Muscle layer of duodenum (tissue), 2 donors: ENCODE results near the gene LMNTD1.
"Not testable (repeated sequence)": the region's sequence is repeated elsewhere in the genome, so short reads cannot be mapped to it uniquely, and the experiment has no call there.

Source experiments
- H3K27ac ChIP-seq: one replicate; pipeline ENCODE4 v1.7.0; 2013; ENCODE audit warnings: mild to moderate bottlenecking, low read length
- H3K27me3 ChIP-seq: one replicate; pipeline ENCODE4 v1.7.0; 2013; ENCODE audit warnings: low read depth, mild to moderate bottlenecking, control low read depth, low read length
- H3K36me3 ChIP-seq, 2 donors: one replicate each; pipeline ENCODE4 v1.7.0; 2013; ENCODE audit warnings: low read length in 2 of 2, control low read depth in 1 of 2, mild to moderate bottlenecking in 1 of 2; ENCODE audit not compliant: insufficient read depth in 2 of 2, control insufficient read depth in 1 of 2
- H3K4me1 ChIP-seq, 2 donors: one replicate each; pipeline ENCODE4 v1.7.0; 2013; ENCODE audit warnings: low read length in 2 of 2, mild to moderate bottlenecking in 2 of 2, control low read depth in 1 of 2, moderate library complexity in 1 of 2; ENCODE audit not compliant: insufficient read depth in 2 of 2, control insufficient read depth in 1 of 2
- H3K4me3 ChIP-seq, 2 donors: one replicate each; pipeline ENCODE4 v1.7.0; 2013; ENCODE audit warnings: low read length in 2 of 2, low read depth in 1 of 2, mild to moderate bottlenecking in 1 of 2
- H3K9me3 ChIP-seq, 2 donors: one replicate each; pipeline ENCODE4 v1.7.0; 2013; ENCODE audit warnings: low read length in 2 of 2, control low read depth in 1 of 2, mild to moderate bottlenecking in 1 of 2; ENCODE audit not compliant: control insufficient read depth in 1 of 2
- donor health status: healthy.

Gene LMNTD1

GRCh38 chr12:25455696-25456095 lies 97.4 kb downstream of the LMNTD1 start:
- Histone ChIP-seq H3K36me3 (no peaks in the 10 kb centered on the region), H3K4me3 (no peak overlapping the region), H3K27ac (no peak overlapping the region), H3K27me3 (no peaks in the 10 kb centered on the region), H3K4me1 (no peaks in the 10 kb centered on the region), H3K9me3 (peaks cover 0 to 3% of the 10 kb centered on the region in 2 donors)

GRCh38 chr12:25449007-25449406 lies 104.1 kb downstream of the LMNTD1 start:
- Histone ChIP-seq H3K4me1 (no peaks in the 10 kb centered on the region), H3K27ac (no peak overlapping the region), H3K9me3 (no peaks in the 10 kb centered on the region), H3K27me3 (no peaks in the 10 kb centered on the region), H3K36me3 (no peaks in the 10 kb centered on the region), H3K4me3 (no peak overlapping the region)

- H3K27me3 ChIP-seq: no peaks in the 10 kb centered on the region
- no peaks in the 10 kb centered on the region for H3K9me3 ChIP-seq
- no peaks in the 10 kb centered on the region for H3K36me3 ChIP-seq
- H3K27ac ChIP-seq: no peak overlapping the region
- H3K4me3 ChIP-seq: no peak overlapping the region
- H3K4me1 ChIP-seq: no peaks in the 10 kb centered on the region
These were observed 106.0 kb downstream of the LMNTD1 start for GRCh38 chr12:25447046-25447445.

GRCh38 chr12:25438638-25439037 lies 114.4 kb downstream of the LMNTD1 start:
- no peaks in the 10 kb centered on the region for H3K27me3 ChIP-seq
- H3K4me3 ChIP-seq: no peak overlapping the region
- H3K9me3 ChIP-seq: no peaks in the 10 kb centered on the region
- H3K36me3 ChIP-seq: no peaks in the 10 kb centered on the region
- H3K27ac ChIP-seq: no peak overlapping the region
- peaks cover 0 to 8% of the 10 kb centered on the region in 2 donors for H3K4me1 ChIP-seq

- no peak overlapping the region for H3K27ac ChIP-seq
- H3K9me3 ChIP-seq: no peaks in the 10 kb centered on the region
- H3K36me3 ChIP-seq: no peaks in the 10 kb centered on the region
- peak overlapping the region; percentile 34 to 58 for H3K4me3 ChIP-seq
- peaks cover 0 to 16% of the 10 kb centered on the region in 2 donors for H3K4me1 ChIP-seq
- H3K27me3 ChIP-seq: no peaks in the 10 kb centered on the region
These were observed 116.7 kb downstream of the LMNTD1 start for GRCh38 chr12:25436206-25437030.

GRCh38 chr12:25435431-25435830 lies 117.7 kb downstream of the LMNTD1 start:
- Histone ChIP-seq H3K4me3 (no peak overlapping the region), H3K36me3 (no peaks in the 10 kb centered on the region), H3K9me3 (no peaks in the 10 kb centered on the region), H3K27ac (no peak overlapping the region), H3K27me3 (no peaks in the 10 kb centered on the region), H3K4me1 (peaks cover 0 to 16% of the 10 kb centered on the region in 2 donors)

GRCh38 chr12:25434515-25434914 lies 118.6 kb downstream of the LMNTD1 start:
- no peaks in the 10 kb centered on the region for H3K27me3 ChIP-seq
- no peak overlapping the region for H3K4me3 ChIP-seq
- no peak overlapping the region for H3K27ac ChIP-seq
- no peaks in the 10 kb centered on the region for H3K9me3 ChIP-seq
- H3K36me3 ChIP-seq: no peaks in the 10 kb centered on the region
- peaks cover 0 to 16% of the 10 kb centered on the region in 2 donors for H3K4me1 ChIP-seq

- peaks cover 0 to 16% of the 10 kb centered on the region in 2 donors for H3K4me1 ChIP-seq
- H3K9me3 ChIP-seq: no peaks in the 10 kb centered on the region
- H3K4me3 ChIP-seq: no peak overlapping the region
- no peaks in the 10 kb centered on the region for H3K27me3 ChIP-seq
- no peaks in the 10 kb centered on the region for H3K36me3 ChIP-seq
- H3K27ac ChIP-seq: peak overlapping the region; percentile 17
These were observed 119.3 kb downstream of the LMNTD1 start for GRCh38 chr12:25433581-25434325.

- H3K27me3 ChIP-seq: no peaks in the 10 kb centered on the region
- H3K4me3 ChIP-seq: no peak overlapping the region
- H3K4me1 ChIP-seq: peaks cover 0 to 16% of the 10 kb centered on the region in 2 donors
- peak overlapping the region; percentile 17 for H3K27ac ChIP-seq
- no peaks in the 10 kb centered on the region for H3K36me3 ChIP-seq
- no peaks in the 10 kb centered on the region for H3K9me3 ChIP-seq
These were observed 120.1 kb downstream of the LMNTD1 start for GRCh38 chr12:25433024-25433423.

GRCh38 chr12:25427337-25428249 lies 125.5 kb downstream of the LMNTD1 start:
- Histone ChIP-seq H3K36me3 (no peaks in the 10 kb centered on the region), H3K4me3 (no peak overlapping the region), H3K9me3 (no peaks in the 10 kb centered on the region), H3K27me3 (no peaks in the 10 kb centered on the region), H3K4me1 (peaks cover 0 to 4% of the 10 kb centered on the region in 2 donors), H3K27ac (no peak overlapping the region)

- H3K27ac ChIP-seq, H3K4me1 ChIP-seq, H3K36me3 ChIP-seq, H3K9me3 ChIP-seq, H3K27me3 ChIP-seq, H3K4me3 ChIP-seq: not testable (repeated sequence)
These were observed 126.3 kb downstream of the LMNTD1 start for GRCh38 chr12:25426821-25427220.
